Right atrium auricular region (tissue), 2 donors: ENCODE results near the gene ARHGEF6. TPM values are rescaled to one million over a fixed set of nuclear protein-coding genes. Genes with fewer than 3 reads are reported as not detected.

Experiments used
- DNase-seq: peaks from one replicate; pipeline ENCODE4 v3.0.0-alpha.2; 2019; ENCODE audit warnings: low spot score
- H3K27ac ChIP-seq, 2 donors: fragments of 200-600 bp; sonication (generic); 1 replicate in 1 of 2; 2 replicates in 1 of 2; pipeline ENCODE4 v1.5.1; 2016 to 2019
- H3K27me3 ChIP-seq, 2 donors: fragments of 200-600 bp; sonication (generic); one replicate each; pipeline versions ENCODE4 v1.5.1 to v1.6.0; 2017 to 2019
- H3K36me3 ChIP-seq: fragments of 200-600 bp; sonication (generic); one replicate; pipeline ENCODE4 v1.5.1; 2016
- H3K4me1 ChIP-seq, 2 donors: fragments of 200-600 bp; sonication (generic); one replicate each; pipeline versions ENCODE4 v1.5.1 to v1.6.0; 2017 to 2019
- H3K4me3 ChIP-seq, 2 donors: fragments of 200-600 bp; sonication (generic); 1 replicate in 1 of 2; 2 replicates in 1 of 2; pipeline ENCODE4 v1.5.1; 2017 to 2019; ENCODE audit warnings: mild to moderate bottlenecking in 1 of 2, moderate library complexity in 1 of 2
- H3K9me3 ChIP-seq, 2 donors: fragments of 200-600 bp; sonication (generic); one replicate each; pipeline ENCODE4 v1.5.1; 2019
- total RNA-seq, 2 donors: library from RNA; depleted of rRNA; stranded (reverse); fragments of >200 nt; gene quantifications; one replicate each; pipeline ENCODE4 v1.1.0, GENCODE V29; 2016
- TF ChIP-seq, protein P1 (sequence below), 2 donors: fragments of 200-600 bp; sonication (generic); IDR thresholded peaks; one replicate each; pipeline ENCODE4 v1.5.1; 2019; ENCODE audit warnings: antibody characterized with exemption in 2 of 2

The ARHGEF6 gene
- total RNA-seq, 2 donors from 2014 or later = 41.3 to 45.8 TPM

DNA sequence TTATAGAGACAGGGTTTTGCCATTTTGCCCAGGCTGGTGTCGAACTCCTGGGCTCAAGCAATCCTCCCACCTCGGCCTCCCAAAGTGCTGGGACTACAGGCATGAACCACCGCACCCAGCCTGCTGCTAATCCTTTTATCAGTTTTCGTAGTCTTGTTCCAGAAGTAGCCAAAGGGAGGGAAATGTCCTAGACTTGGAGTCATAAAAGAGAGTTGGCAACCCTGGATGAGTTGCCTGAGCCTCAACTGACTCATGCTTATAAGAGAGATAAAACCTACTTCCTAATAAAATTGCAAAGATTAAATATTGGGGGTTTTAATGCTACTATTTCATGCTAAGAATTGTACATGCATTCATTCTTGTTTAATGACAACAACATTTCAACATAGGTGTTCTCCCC, 88.5 kb downstream of the ARHGEF6 start:
- Histone ChIP-seq H3K36me3 (no peaks in the 10 kb centered on the region), H3K9me3 (no peaks in the 10 kb centered on the region), H3K27me3 (no peaks in the 10 kb centered on the region), H3K27ac (no peak overlapping the region), H3K4me3 (no peak overlapping the region), H3K4me1 (no peaks in the 10 kb centered on the region)
- TF ChIP-seq, protein P1, sequence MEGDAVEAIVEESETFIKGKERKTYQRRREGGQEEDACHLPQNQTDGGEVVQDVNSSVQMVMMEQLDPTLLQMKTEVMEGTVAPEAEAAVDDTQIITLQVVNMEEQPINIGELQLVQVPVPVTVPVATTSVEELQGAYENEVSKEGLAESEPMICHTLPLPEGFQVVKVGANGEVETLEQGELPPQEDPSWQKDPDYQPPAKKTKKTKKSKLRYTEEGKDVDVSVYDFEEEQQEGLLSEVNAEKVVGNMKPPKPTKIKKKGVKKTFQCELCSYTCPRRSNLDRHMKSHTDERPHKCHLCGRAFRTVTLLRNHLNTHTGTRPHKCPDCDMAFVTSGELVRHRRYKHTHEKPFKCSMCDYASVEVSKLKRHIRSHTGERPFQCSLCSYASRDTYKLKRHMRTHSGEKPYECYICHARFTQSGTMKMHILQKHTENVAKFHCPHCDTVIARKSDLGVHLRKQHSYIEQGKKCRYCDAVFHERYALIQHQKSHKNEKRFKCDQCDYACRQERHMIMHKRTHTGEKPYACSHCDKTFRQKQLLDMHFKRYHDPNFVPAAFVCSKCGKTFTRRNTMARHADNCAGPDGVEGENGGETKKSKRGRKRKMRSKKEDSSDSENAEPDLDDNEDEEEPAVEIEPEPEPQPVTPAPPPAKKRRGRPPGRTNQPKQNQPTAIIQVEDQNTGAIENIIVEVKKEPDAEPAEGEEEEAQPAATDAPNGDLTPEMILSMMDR (IDR thresholded peaks at IDR 0.05) = no peak
- no peak for DNase-seq

GRCh38 chrX:136691028-136691809, 89.5 kb downstream of the ARHGEF6 start:
- TF ChIP-seq, protein P1 (IDR thresholded peaks at IDR 0.05) = no peak
- Histone ChIP-seq H3K4me3 (no peak overlapping the region), H3K27ac (no peak overlapping the region), H3K9me3 (no peaks in the 10 kb centered on the region), H3K27me3 (no peaks in the 10 kb centered on the region), H3K36me3 (no peaks in the 10 kb centered on the region), H3K4me1 (no peaks in the 10 kb centered on the region)
- DNase-seq = no peak

- peaks cover 8% of the 10 kb centered on the region for H3K36me3 ChIP-seq
- TF ChIP-seq, protein P1 (IDR thresholded peaks at IDR 0.05) = no peak
- H3K27me3 ChIP-seq = no peaks in the 10 kb centered on the region
- H3K9me3 ChIP-seq = no peaks in the 10 kb centered on the region
- H3K27ac ChIP-seq = no peak overlapping the region
- no peaks in the 10 kb centered on the region for H3K4me1 ChIP-seq
- no peak overlapping the region for H3K4me3 ChIP-seq
- DNase-seq = no peak
Observed at GRCh38 chrX:136689436-136689835, 91.3 kb downstream of the ARHGEF6 start.

DNA sequence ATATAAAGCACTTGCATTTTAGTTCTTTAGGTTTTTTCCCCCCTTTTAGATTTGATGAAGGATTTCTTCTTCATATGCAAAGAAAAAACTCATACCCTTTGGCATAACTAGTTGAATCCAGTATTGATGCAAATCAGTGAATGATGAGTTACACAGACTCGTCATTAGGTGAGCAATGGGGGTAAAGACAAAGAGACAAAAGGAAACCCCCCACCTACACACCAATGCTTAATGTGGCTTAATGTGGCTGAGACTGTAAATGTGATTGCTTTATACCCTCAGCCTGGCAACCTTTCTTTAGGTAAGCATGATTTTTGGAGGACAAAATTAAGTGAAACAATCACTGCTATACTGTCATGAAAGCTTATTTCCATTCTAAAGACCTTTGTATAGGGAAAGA, 93.3 kb downstream of the ARHGEF6 start:
- H3K9me3 ChIP-seq = no peaks in the 10 kb centered on the region
- H3K4me1 ChIP-seq = no peaks in the 10 kb centered on the region
- H3K36me3 ChIP-seq = peaks cover 8% of the 10 kb centered on the region
- no peak overlapping the region for H3K4me3 ChIP-seq
- H3K27ac ChIP-seq = no peak overlapping the region
- TF ChIP-seq, protein P1 (IDR thresholded peaks at IDR 0.05) = no peak
- H3K27me3 ChIP-seq = no peaks in the 10 kb centered on the region
- no peak for DNase-seq

- H3K27ac ChIP-seq = no peak overlapping the region
- H3K36me3 ChIP-seq = peaks cover 8% of the 10 kb centered on the region
- no peaks in the 10 kb centered on the region for H3K9me3 ChIP-seq
- no peaks in the 10 kb centered on the region for H3K27me3 ChIP-seq
- no peaks in the 10 kb centered on the region for H3K4me1 ChIP-seq
- TF ChIP-seq, protein P1 (IDR thresholded peaks at IDR 0.05) = no peak
- H3K4me3 ChIP-seq = no peak overlapping the region
- no peak for DNase-seq
Observed at GRCh38 chrX:136684120-136684519, 96.6 kb downstream of the ARHGEF6 start.

GRCh38 chrX:136679531-136679930, 101.2 kb downstream of the ARHGEF6 start:
- Histone ChIP-seq H3K36me3 (no peaks in the 10 kb centered on the region), H3K27me3 (no peaks in the 10 kb centered on the region), H3K9me3 (no peaks in the 10 kb centered on the region), H3K4me1 (no peaks in the 10 kb centered on the region), H3K27ac (no peak overlapping the region), H3K4me3 (no peak overlapping the region)
- TF ChIP-seq, protein P1 (IDR thresholded peaks at IDR 0.05) = no peak
- no peak for DNase-seq
